Adipocyte (in vitro differentiated cells): ENCODE measurements around the gene ALKBH5.

ENCODE experiments used
- DNase-seq: peaks from one replicate; pipeline ENCODE4 v3.0.0-alpha.2; 2015; ENCODE audit warnings: low read depth
- H3K27me3 ChIP-seq: replicated peaks from 2 replicates; pipeline ENCODE4 v1.7.0; 2013; ENCODE audit warnings: mild to moderate bottlenecking, low read length, moderate library complexity; ENCODE audit not compliant: control insufficient read depth, insufficient read depth
- H3K36me3 ChIP-seq: 2 replicates; pipeline ENCODE4 v1.7.0; 2013; ENCODE audit warnings: low read length, mild to moderate bottlenecking, moderate library complexity; ENCODE audit not compliant: control insufficient read depth, insufficient read depth, severe bottlenecking
- H3K4me1 ChIP-seq: 2 replicates; pipeline ENCODE4 v1.7.0; 2013; ENCODE audit warnings: mild to moderate bottlenecking, low read length, moderate library complexity; ENCODE audit not compliant: control insufficient read depth, insufficient read depth
- H3K4me3 ChIP-seq: 2 replicates; pipeline ENCODE4 v1.7.0; 2013; ENCODE audit warnings: mild to moderate bottlenecking, low read length, moderate library complexity
- H3K9ac ChIP-seq: 2 replicates; pipeline ENCODE4 v1.7.0; 2013; ENCODE audit warnings: mild to moderate bottlenecking, low read length, moderate library complexity
- H3K9me3 ChIP-seq: 2 replicates; pipeline ENCODE4 v1.7.0; 2013; ENCODE audit warnings: mild to moderate bottlenecking, low read length, moderate library complexity; ENCODE audit not compliant: control insufficient read depth

ALKBH5 gene

DNA sequence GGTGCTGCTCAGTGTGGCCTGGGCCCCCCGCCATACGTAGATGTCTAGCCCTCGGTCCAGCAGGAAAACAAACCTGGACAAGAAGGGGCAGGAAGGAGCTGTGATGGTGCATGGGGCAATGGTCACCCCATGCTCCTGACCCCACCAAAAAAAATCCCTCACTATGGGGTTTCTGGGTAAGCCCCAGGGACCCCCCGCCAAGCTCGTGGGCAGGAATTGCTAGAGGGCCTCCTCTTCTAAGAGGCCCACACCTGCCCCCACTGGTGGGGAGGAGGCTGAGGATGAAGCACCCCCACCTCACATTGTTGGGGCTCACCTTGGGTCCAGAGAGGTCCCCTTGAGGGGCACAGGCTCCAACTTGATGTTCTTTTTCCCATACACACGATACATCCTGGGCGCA, 65.2 kb downstream of the ALKBH5 start:
- DNase-seq: no peak
- no peak overlapping the region for H3K9ac ChIP-seq
- H3K4me1 ChIP-seq: peaks cover 5% of the 10 kb centered on the region
- H3K27me3 ChIP-seq: no peaks in the 10 kb centered on the region
- H3K36me3 ChIP-seq: peaks cover 81% of the 10 kb centered on the region
- H3K4me3 ChIP-seq: no peak overlapping the region
- no peaks in the 10 kb centered on the region for H3K9me3 ChIP-seq

DNA sequence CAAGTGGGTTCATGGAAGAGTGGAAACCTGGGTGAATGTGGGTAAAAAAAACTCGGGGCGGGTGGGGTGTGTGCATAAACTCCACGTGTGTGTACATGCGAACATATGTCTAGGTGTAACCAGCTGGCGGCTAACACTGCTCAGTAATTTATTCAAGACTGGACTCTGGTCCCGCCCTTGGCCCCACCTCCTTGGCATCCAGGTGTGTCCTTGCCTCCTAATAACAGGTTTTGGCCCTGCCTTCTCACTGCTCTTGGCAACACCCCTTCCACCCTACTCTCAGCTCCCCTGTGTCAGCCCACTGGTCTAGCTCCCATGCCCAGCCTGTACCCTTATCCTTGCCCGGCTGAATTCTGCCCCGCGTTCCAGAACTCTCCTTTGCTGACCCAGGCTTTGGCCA, 66.6 kb downstream of the ALKBH5 start:
- peaks cover 5% of the 10 kb centered on the region for H3K4me1 ChIP-seq
- no peak overlapping the region for H3K4me3 ChIP-seq
- no peak for DNase-seq
- H3K36me3 ChIP-seq: peaks cover 89% of the 10 kb centered on the region
- no peak overlapping the region for H3K9ac ChIP-seq
- no peaks in the 10 kb centered on the region for H3K27me3 ChIP-seq
- H3K9me3 ChIP-seq: no peaks in the 10 kb centered on the region

DNA sequence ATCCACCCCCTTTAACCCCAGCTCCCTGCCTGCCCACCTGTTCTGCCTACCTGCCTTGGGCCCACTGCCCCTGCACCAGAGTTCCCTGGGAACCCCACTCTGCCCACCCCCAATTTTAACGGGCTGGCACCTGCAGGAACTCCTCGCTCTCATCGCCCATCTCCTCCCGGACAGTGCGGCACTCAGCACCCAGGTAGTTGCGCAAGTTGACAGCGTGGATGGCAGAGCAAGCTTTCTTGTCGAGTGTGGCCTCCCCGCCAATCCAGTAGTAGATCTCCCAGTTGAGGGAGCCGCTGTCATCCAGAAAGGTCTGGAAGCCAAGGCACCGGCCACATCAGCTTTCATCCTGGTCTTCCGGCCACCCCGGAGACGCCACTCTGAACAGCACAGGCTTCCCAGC, 67.1 kb downstream of the ALKBH5 start:
- Histone ChIP-seq H3K9ac (no peak overlapping the region), H3K4me3 (no peak overlapping the region), H3K36me3 (peaks cover 89% of the 10 kb centered on the region), H3K9me3 (no peaks in the 10 kb centered on the region), H3K4me1 (peaks cover 5% of the 10 kb centered on the region), H3K27me3 (no peaks in the 10 kb centered on the region)
- DNase-seq: no peak

DNA sequence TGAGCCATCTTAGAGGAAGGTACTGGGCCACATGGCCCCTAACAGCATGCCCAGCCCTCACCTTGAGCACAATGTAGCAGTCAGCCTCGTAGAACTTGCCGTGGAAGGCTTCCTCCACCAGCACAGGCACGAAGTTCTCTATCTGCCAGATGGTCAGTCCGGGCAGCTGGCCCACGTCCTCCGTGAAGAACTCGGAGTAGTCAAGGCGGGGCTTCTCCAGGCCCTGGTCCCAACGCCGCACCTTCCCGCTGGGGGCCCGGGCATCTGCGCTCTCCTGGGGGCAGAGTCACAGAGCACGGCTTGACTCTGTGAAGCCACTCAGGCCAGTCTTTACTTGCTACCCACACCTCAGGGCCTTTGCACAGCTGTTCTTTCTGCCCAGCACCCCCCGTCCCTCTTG, 67.6 kb downstream of the ALKBH5 start:
- Histone ChIP-seq H3K27me3 (no peaks in the 10 kb centered on the region), H3K9me3 (no peaks in the 10 kb centered on the region), H3K9ac (no peak overlapping the region), H3K4me1 (peaks cover 5% of the 10 kb centered on the region), H3K4me3 (no peak overlapping the region), H3K36me3 (peaks cover 89% of the 10 kb centered on the region)
- DNase-seq: no peak

DNA sequence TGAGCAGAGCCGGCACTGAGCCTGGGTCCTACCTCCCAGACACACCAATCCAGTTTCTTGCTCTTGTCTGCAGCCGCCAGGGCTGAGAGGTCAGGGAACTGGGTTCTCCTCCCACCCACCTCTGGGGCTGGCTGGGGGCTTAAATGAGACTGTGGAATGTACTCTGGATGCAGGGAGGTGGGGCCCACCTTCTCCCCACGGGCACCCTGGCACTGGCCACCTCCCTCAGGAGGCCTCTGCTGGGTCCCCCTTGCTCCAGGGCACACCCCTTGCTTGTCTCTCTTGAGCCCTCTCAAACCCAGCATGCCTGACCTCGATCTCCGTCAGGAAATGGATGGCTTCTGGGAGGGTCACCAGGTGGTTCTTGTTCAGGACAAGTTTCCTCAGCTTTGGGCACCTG, 68.5 kb downstream of the ALKBH5 start:
- no peak overlapping the region for H3K4me3 ChIP-seq
- peaks cover 10% of the 10 kb centered on the region for H3K4me1 ChIP-seq
- H3K27me3 ChIP-seq: no peaks in the 10 kb centered on the region
- no peak overlapping the region for H3K9ac ChIP-seq
- no peaks in the 10 kb centered on the region for H3K9me3 ChIP-seq
- DNase-seq: no peak
- H3K36me3 ChIP-seq: peaks cover 87% of the 10 kb centered on the region

DNA sequence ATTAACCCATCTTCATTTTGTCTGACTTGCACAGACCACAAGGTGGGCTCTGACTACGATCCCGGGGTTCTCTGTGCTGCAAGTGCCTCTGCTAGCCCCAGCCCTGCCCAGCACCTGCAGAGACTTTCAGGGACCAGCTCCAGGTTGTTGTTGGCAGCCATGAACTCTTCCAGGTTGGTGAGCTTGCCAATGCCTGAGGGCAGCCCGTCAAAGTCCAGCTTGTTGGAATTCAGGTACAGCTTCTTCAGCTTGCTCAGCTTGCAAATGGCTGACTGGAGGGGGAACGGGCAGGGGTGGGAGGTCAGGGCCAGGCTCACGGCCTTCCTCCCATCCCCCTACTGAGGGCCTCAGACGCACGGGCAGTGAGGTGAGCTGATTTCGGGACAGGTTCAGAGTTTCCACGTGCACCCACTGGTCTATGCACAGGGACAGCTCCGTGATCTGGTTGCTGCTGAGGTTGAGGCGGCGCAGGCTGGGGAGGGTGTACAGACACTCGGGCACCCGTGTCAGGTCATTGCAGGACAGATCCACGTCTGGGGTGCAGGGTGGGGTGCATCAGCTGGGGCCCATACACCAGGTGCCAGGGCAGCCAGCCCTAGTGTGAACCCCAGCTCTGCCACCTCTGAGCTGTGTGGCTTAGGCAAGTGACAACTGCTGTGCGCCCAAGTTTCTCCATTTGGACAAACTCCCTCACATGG, 69.7 kb downstream of the ALKBH5 start:
- H3K9ac ChIP-seq: no peak overlapping the region
- peaks cover 78% of the 10 kb centered on the region for H3K36me3 ChIP-seq
- H3K27me3 ChIP-seq: no peaks in the 10 kb centered on the region
- H3K9me3 ChIP-seq: no peaks in the 10 kb centered on the region
- no peak overlapping the region for H3K4me3 ChIP-seq
- DNase-seq: no peak
- H3K4me1 ChIP-seq: peaks cover 14% of the 10 kb centered on the region

DNA sequence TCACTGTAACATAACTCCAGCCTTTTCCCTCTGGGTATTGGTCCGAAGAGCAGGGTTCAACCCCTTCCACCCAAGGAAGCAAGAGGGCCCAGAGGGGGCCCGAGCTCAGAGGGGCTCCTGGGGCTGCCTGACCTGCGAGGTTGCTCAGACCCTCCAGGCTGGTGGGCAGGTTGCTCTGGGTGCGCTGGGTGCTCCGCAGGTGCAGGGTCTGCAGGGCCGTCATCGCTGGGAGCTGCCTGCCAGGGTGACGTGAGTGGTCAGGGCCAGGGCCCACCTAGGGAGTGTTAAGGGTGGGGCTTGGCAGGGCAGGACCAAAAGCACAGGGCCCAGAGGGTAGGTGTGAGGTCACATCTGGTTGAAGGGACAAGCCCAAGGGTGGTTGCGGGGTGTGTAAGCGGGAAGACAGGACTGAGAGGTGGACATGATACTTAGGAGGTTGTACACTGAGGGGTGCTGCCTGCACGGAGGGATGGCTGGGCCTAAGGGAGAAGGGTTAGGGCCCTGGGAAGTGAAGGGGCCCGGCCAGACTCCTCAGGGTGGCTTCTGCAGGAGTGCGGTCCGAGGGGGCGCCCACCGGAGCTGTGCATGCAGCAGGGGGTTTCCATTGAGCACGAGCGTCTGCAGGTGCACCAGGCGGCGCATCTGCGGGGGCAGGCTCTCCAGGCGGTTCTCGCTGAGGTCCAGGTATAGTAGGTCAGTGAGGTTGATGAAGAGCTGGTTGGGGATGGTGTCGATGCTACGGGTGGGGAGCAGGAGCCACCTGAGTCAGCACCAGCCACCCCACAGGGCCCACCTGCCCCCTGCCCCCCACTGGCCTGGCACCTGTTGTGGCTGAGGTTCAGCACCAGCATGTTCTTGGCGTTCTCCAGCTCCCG, 70.6 kb downstream of the ALKBH5 start:
- H3K4me1 ChIP-seq: peaks cover 13% of the 10 kb centered on the region
- H3K36me3 ChIP-seq: peaks cover 71% of the 10 kb centered on the region
- no peak for DNase-seq
- no peaks in the 10 kb centered on the region for H3K9me3 ChIP-seq
- H3K9ac ChIP-seq: no peak overlapping the region
- no peaks in the 10 kb centered on the region for H3K27me3 ChIP-seq
- no peak overlapping the region for H3K4me3 ChIP-seq

DNA sequence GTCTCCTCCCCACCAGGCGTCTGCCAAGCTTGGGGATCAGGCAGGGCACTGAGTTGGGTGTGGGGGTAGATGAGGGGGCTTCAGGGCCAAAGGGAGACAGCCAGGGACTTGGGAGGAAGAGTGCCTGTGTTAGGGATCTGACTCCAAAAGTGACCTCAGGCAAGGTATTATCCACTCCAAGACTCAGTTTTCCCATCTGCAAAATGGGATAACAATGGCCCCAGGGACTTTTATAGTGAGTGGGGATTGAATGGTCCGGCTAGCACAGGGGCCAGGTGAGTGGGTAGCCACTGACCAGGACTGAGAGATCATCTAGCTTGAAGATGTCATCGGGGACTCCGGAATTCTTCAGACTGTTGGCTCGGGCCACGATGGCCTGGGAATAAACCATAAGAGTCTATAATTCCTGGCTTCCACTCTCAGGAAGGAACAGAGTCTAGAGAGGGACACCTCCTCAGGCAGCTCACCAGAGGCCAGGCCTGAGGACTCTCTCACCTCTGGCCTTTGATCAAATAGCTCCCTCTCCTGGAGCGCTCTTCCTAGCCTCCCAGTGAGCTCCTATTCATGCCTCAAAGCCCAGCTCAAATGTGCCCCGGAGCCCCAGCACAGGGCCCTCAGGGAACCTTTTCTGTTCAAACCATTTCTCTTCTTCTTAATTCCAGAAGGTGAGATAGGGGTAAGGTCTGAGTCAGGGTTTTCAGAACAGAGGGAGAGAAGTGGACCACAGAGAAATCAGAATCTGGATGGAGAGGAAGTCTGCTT, 71.4 kb downstream of the ALKBH5 start:
- Histone ChIP-seq H3K4me1 (peaks cover 19% of the 10 kb centered on the region), H3K36me3 (peaks cover 66% of the 10 kb centered on the region), H3K9ac (no peak overlapping the region), H3K9me3 (no peaks in the 10 kb centered on the region), H3K27me3 (no peaks in the 10 kb centered on the region), H3K4me3 (no peak overlapping the region)
- no peak for DNase-seq

DNA sequence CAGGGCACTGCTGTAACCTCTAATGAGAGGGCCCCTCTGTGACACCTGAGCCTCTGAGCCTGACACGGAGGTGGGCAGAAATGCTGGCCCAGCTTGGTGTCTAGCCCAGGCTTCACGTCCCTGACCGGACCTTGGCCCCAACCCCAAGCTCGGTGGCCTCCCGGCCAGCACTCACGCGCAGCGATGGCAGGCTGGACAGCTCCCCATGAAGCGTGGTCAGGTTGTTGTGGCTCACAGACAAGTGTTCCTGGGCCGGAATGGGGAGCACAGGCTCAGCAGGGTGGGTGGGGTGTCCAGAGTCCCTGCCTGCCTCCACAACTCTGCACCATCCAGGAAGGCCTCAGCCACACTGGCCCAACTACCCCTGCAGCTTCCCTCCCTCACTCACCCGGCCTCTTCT, 72.7 kb downstream of the ALKBH5 start:
- peaks cover 53% of the 10 kb centered on the region for H3K36me3 ChIP-seq
- H3K9ac ChIP-seq: peak overlapping the region; percentile 96
- H3K4me1 ChIP-seq: peaks cover 25% of the 10 kb centered on the region
- H3K27me3 ChIP-seq: no peaks in the 10 kb centered on the region
- H3K9me3 ChIP-seq: no peaks in the 10 kb centered on the region
- DNase-seq: no peak
- no peak overlapping the region for H3K4me3 ChIP-seq

DNA sequence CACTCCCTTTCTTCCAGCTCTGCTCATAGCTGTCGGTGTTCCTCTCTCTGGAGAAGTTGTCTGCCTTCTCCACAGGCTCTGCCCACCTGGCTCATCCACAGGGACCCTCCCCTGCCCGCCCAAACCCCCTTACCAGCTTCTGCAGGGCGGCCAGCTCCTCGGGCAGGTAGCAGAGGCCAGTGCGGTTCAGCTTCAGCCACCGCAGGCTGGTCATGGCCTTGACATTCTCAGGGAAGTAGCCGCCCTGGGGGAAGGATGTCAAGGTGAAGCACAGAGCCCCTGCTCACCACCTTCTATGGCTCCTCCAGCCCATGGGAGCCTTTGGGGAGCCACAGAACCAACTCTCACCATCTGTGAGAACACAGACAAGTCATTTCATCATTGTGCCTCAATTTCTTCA, 73.1 kb downstream of the ALKBH5 start:
- H3K9me3 ChIP-seq: no peaks in the 10 kb centered on the region
- DNase-seq: no peak
- H3K9ac ChIP-seq: peak overlapping the region; percentile 96
- peak overlapping the region; percentile 91 for H3K4me3 ChIP-seq
- peaks cover 29% of the 10 kb centered on the region for H3K4me1 ChIP-seq
- H3K27me3 ChIP-seq: no peaks in the 10 kb centered on the region
- H3K36me3 ChIP-seq: peaks cover 49% of the 10 kb centered on the region
